Spinal cord (tissue), 10 donors: ENCODE results near the gene REM2. TPM values are rescaled to one million over a fixed set of nuclear protein-coding genes. Genes with fewer than 3 reads are reported as not detected.

ENCODE experiments used
- DNase-seq, 6 donors: peaks; one replicate each; pipeline versions ENCODE4 v3.0.0 to v3.0.0-alpha.2; 2013 to 2015; ENCODE audit warnings: low spot score in 6 of 6, low read depth in 4 of 6
- H3K27ac ChIP-seq: one replicate; pipeline ENCODE4 v1.5.1; 2013; ENCODE audit warnings: low read depth, low read length, control low read depth
- H3K27me3 ChIP-seq: one replicate; pipeline ENCODE4 v1.6.1; 2013; ENCODE audit warnings: low read length; ENCODE audit not compliant: control insufficient read depth, insufficient read depth
- H3K36me3 ChIP-seq: one replicate; pipeline ENCODE4 v1.6.1; 2013; ENCODE audit warnings: low read length; ENCODE audit not compliant: control insufficient read depth, insufficient read depth
- H3K4me1 ChIP-seq: one replicate; pipeline ENCODE4 v1.6.1; 2013; ENCODE audit warnings: low read length; ENCODE audit not compliant: control insufficient read depth, insufficient read depth
- H3K4me3 ChIP-seq: one replicate; pipeline ENCODE4 v1.5.1; 2013; ENCODE audit warnings: low read depth, low read length, control low read depth
- H3K9me3 ChIP-seq: one replicate; pipeline ENCODE4 v1.6.1; 2013; ENCODE audit warnings: low read length; ENCODE audit not compliant: control insufficient read depth, insufficient read depth
- WGBS: methylation state at CpG from one replicate; pipeline ENCODE4 v1.1.5; 2013; ENCODE audit warnings: missing lambda C conversion rate; ENCODE audit not compliant: insufficient coverage; 5-methylcytosine and 5-hydroxymethylcytosine counted together
- polyA plus RNA-seq, 2 donors: library from polyadenylated mRNA; unstranded; fragments of 120-200 nt; gene quantifications; one replicate each; pipeline ENCODE4 v1.2.1, GENCODE V29; 2013; ENCODE audit not compliant: insufficient read length in 2 of 2
- small RNA-seq: library from RNA; depleted of rRNA; stranded (forward); fragments of <200 nt; gene quantifications from one replicate; pipeline ENCODE3, GENCODE V24; 2014; ENCODE audit warnings: low replicate concordance
- total RNA-seq, 2 donors: library from RNA; depleted of rRNA in 1 of 2; stranded (reverse); fragments of 120-200 nt in 1 of 2; fragments of >200 nt in 1 of 2; gene quantifications; one replicate each; pipeline versions ENCODE4 v1.2.3 to v1.2.4, GENCODE V29; 2013 to 2014
- donor health status: healthy.

Gene REM2
- total and polyA plus RNA-seq, 4 donors = 1.3 to 8.9 (median 5.2) TPM

GRCh38 chr14:22925513-22925912 lies 42.5 kb downstream of the REM2 start:
- Histone ChIP-seq H3K36me3 (peaks cover 54% of the 10 kb centered on the region), H3K9me3 (no peaks in the 10 kb centered on the region), H3K4me3 (no peak overlapping the region), H3K27me3 (no peaks in the 10 kb centered on the region), H3K27ac (no peak overlapping the region), H3K4me1 (peaks cover 23% of the 10 kb centered on the region)
- no peak for DNase-seq
- 98% methylated on average over 6 of the region's 8 CpGs for WGBS

GRCh38 chr14:22926316-22926715 lies 43.3 kb downstream of the REM2 start:
- 100% methylated on average over 2 of the region's 4 CpGs for WGBS
- H3K9me3 ChIP-seq = no peaks in the 10 kb centered on the region
- no peak overlapping the region for H3K4me3 ChIP-seq
- no peak for DNase-seq
- no peaks in the 10 kb centered on the region for H3K27me3 ChIP-seq
- peaks cover 49% of the 10 kb centered on the region for H3K36me3 ChIP-seq
- H3K4me1 ChIP-seq = peaks cover 27% of the 10 kb centered on the region
- H3K27ac ChIP-seq = no peak overlapping the region

- no peaks in the 10 kb centered on the region for H3K27me3 ChIP-seq
- H3K4me3 ChIP-seq = peak overlapping the region; percentile 100
- 16% methylated on average over 11 of the region's 12 CpGs for WGBS
- H3K36me3 ChIP-seq = peaks cover 30% of the 10 kb centered on the region
- H3K27ac ChIP-seq = peak overlapping the region; percentile 96
- H3K4me1 ChIP-seq = peaks cover 27% of the 10 kb centered on the region
- no peaks in the 10 kb centered on the region for H3K9me3 ChIP-seq
- no peak for DNase-seq
Measured at GRCh38 chr14:22928237-22929103, 45.4 kb downstream of the REM2 start.

GRCh38 chr14:22929104-22929960 lies 46.3 kb downstream of the REM2 start, which contains the start of gene PRMT5:
TSS of gene PRMT5 (minus strand) at chr14:22929376. CDS start at chr14:22929361, 15 bp downstream.
- Histone ChIP-seq H3K4me1 (peaks cover 27% of the 10 kb centered on the region), H3K27ac (peak within 1 kb of the TSS; percentile 96), H3K9me3 (no peaks in the 10 kb centered on the region), H3K36me3 (peaks cover 21% of the 10 kb centered on the region), H3K27me3 (no peaks in the 10 kb centered on the region), H3K4me3 (peak within 1 kb of the TSS; percentile 100)
- WGBS = under 1% methylated on average over 46 of the region's 51 CpGs
- DNase-seq = peak; percentile 99 to 100 (median 100)

GRCh38 chr14:22929961-22930364 lies 46.9 kb downstream of the REM2 start:
- H3K9me3 ChIP-seq = no peaks in the 10 kb centered on the region
- WGBS = 0% methylated on average over 1 of the region's 2 CpGs
- peak overlapping the region; percentile 96 for H3K27ac ChIP-seq
- no peak for DNase-seq
- H3K4me1 ChIP-seq = peaks cover 27% of the 10 kb centered on the region
- peak overlapping the region; percentile 100 for H3K4me3 ChIP-seq
- no peaks in the 10 kb centered on the region for H3K27me3 ChIP-seq
- H3K36me3 ChIP-seq = peaks cover 15% of the 10 kb centered on the region

- no CpG with 5 or more reads among the region's 3 CpGs for WGBS
- Histone ChIP-seq H3K4me3 (no peak overlapping the region), H3K27me3 (no peaks in the 10 kb centered on the region), H3K36me3 (no peaks in the 10 kb centered on the region), H3K9me3 (no peaks in the 10 kb centered on the region), H3K27ac (no peak overlapping the region), H3K4me1 (peaks cover 24% of the 10 kb centered on the region)
- no peak for DNase-seq
Measured at GRCh38 chr14:22932146-22932545, 49.1 kb downstream of the REM2 start.

GRCh38 chr14:22935156-22935555 lies 52.1 kb downstream of the REM2 start:
- peaks cover 11% of the 10 kb centered on the region for H3K36me3 ChIP-seq
- DNase-seq = no peak
- peaks cover 7% of the 10 kb centered on the region for H3K4me1 ChIP-seq
- no peak overlapping the region for H3K27ac ChIP-seq
- H3K27me3 ChIP-seq = no peaks in the 10 kb centered on the region
- no peaks in the 10 kb centered on the region for H3K9me3 ChIP-seq
- no CpG with 5 or more reads among the region's 1 CpG for WGBS
- no peak overlapping the region for H3K4me3 ChIP-seq

Small RNA genes within 50 kb of the gene (small RNA-seq; reads per million reads assigned to genes)
- gene RF00019 = not detected

Other genes with a start within 250 kb of the REM2 start
- under 1 TPM in 1 of 2 donors, not detected in 1; 0.06 TPM for gene OR6J1, start 238.9 kb upstream of the REM2 start, total RNA-seq
- gene OR6J1, start 238.9 kb upstream of the REM2 start, polyA plus RNA-seq = under 1 TPM; 0.43 to 0.47 TPM
- 10 to 100 TPM; 45.9 to 98.7 TPM for gene OXA1L, start 116.5 kb upstream of the REM2 start, total RNA-seq
- gene OXA1L, start 116.5 kb upstream of the REM2 start, polyA plus RNA-seq = 10 to 100 TPM; 90.0 to 96.7 TPM
- 1 to 10 TPM; 8.5 to 8.8 TPM for gene SLC7A7, start 67.8 kb upstream of the REM2 start, total RNA-seq
- 10 to 100 TPM; 11.4 to 11.5 TPM for gene SLC7A7, start 67.8 kb upstream of the REM2 start, polyA plus RNA-seq
- 10 to 100 TPM; 21.1 to 66.6 TPM for gene MRPL52, start 53.3 kb upstream of the REM2 start, total RNA-seq
- gene MRPL52, start 53.3 kb upstream of the REM2 start, polyA plus RNA-seq = 100 to 1,000 TPM in 1 of 2 donors, 10 to 100 TPM in 1; 97.6 to 104 TPM
- 100 to 1,000 TPM in 1 of 2 donors, 10 to 100 TPM in 1; 67.0 to 262 TPM for gene MMP14, start 46.6 kb upstream of the REM2 start, total RNA-seq
- 10 to 100 TPM; 60.5 to 89.0 TPM for gene MMP14, start 46.6 kb upstream of the REM2 start, polyA plus RNA-seq
- gene LRP10, start 11.5 kb upstream of the REM2 start, total RNA-seq = 10 to 100 TPM; 20.3 to 37.7 TPM
- 10 to 100 TPM; 54.6 to 57.1 TPM for gene LRP10, start 11.5 kb upstream of the REM2 start, polyA plus RNA-seq
- gene RBM23, start 35.9 kb downstream of the REM2 start, total RNA-seq = 100 to 1,000 TPM; 127 to 145 TPM
- gene RBM23, start 35.9 kb downstream of the REM2 start, polyA plus RNA-seq = 100 to 1,000 TPM; 111 to 126 TPM
- gene PRMT5, start 46.2 kb downstream of the REM2 start, total RNA-seq = 10 to 100 TPM; 51.3 to 60.3 TPM
- 10 to 100 TPM; 83.5 to 88.8 TPM for gene PRMT5, start 46.2 kb downstream of the REM2 start, polyA plus RNA-seq
- 10 to 100 TPM; 37.2 to 41.5 TPM for gene HAUS4, start 73.9 kb downstream of the REM2 start, total RNA-seq
- 10 to 100 TPM; 31.7 to 40.7 TPM for gene HAUS4, start 73.9 kb downstream of the REM2 start, polyA plus RNA-seq
- 10 to 100 TPM; 11.1 to 27.7 TPM for gene AJUBA, start 99.3 kb downstream of the REM2 start, total RNA-seq
- 10 to 100 TPM in 1 of 2 donors, 1 to 10 TPM in 1; 7.6 to 13.3 TPM for gene AJUBA, start 99.3 kb downstream of the REM2 start, polyA plus RNA-seq
- 10 to 100 TPM in 1 of 2 donors, 1 to 10 TPM in 1; 3.8 to 11.7 TPM for gene C14orf93, start 126.9 kb downstream of the REM2 start, total RNA-seq
- gene C14orf93, start 126.9 kb downstream of the REM2 start, polyA plus RNA-seq = 10 to 100 TPM in 1 of 2 donors, 1 to 10 TPM in 1; 7.9 to 13.4 TPM
- gene PSMB5, start 151.7 kb downstream of the REM2 start, total RNA-seq = 100 to 1,000 TPM; 132 to 149 TPM
- 100 to 1,000 TPM; 209 to 211 TPM for gene PSMB5, start 151.7 kb downstream of the REM2 start, polyA plus RNA-seq
- gene PSMB11, start 159.0 kb downstream of the REM2 start, total RNA-seq = not detected
- not detected for gene PSMB11, start 159.0 kb downstream of the REM2 start, polyA plus RNA-seq
- 10 to 100 TPM in 1 of 2 donors, 1 to 10 TPM in 1; 9.6 to 17.1 TPM for gene CDH24, start 174.3 kb downstream of the REM2 start, total RNA-seq
- gene CDH24, start 174.3 kb downstream of the REM2 start, polyA plus RNA-seq = 10 to 100 TPM; 37.9 to 46.0 TPM
- gene ACIN1, start 211.9 kb downstream of the REM2 start, total RNA-seq = 100 to 1,000 TPM in 1 of 2 donors, 10 to 100 TPM in 1; 63.2 to 125 TPM
- gene ACIN1, start 211.9 kb downstream of the REM2 start, polyA plus RNA-seq = 100 to 1,000 TPM; 196 to 229 TPM
- gene C14orf119, start 212.3 kb downstream of the REM2 start, total RNA-seq = 10 to 100 TPM; 35.4 to 57.2 TPM
- gene C14orf119, start 212.3 kb downstream of the REM2 start, polyA plus RNA-seq = 10 to 100 TPM; 50.5 to 55.4 TPM
- under 1 TPM; 0.10 to 0.61 TPM for gene CIROP, start 221.8 kb downstream of the REM2 start, total RNA-seq
- under 1 TPM; 0.06 to 0.10 TPM for gene CIROP, start 221.8 kb downstream of the REM2 start, polyA plus RNA-seq
- gene CEBPE, start 236.0 kb downstream of the REM2 start, total RNA-seq = 1 to 10 TPM in 1 of 2 donors, under 1 TPM in 1; 0.17 to 1.5 TPM
- gene CEBPE, start 236.0 kb downstream of the REM2 start, polyA plus RNA-seq = not detected